Heart left ventricle (tissue), 13 donors: Measurements from ENCODE around the gene CYP21A2.
"Not testable (repeated sequence)": the region's sequence is repeated elsewhere in the genome, so short reads cannot be mapped to it uniquely, and the experiment has no call there.

Experiments used
- CTCF ChIP-seq, 12 donors: fragments of 200-600 bp; sonication (generic) in 4 of 12; IDR thresholded peaks; one replicate each; pipeline versions ENCODE4 v1.5.0 to v1.8.0; 2018 to 2022; ENCODE audit warnings: antibody characterized with exemption in 12 of 12, mild to moderate bottlenecking in 5 of 12
- POLR2A ChIP-seq, 2 donors: fragments of 450-650 bp; IDR thresholded peaks; one replicate each; pipeline ENCODE4 v1.6.1; 2017; ENCODE audit warnings: antibody characterized with exemption in 2 of 2, mild to moderate bottlenecking in 2 of 2, moderate library complexity in 2 of 2
- donor health status: ischemic (EF 13 %, LVEDD 7.1; RV severe dilation, severe dysfunction).
- donor health status: DM: no; HTN: yes; CAD: no.
- donor health status: DM: no; HTN: no; CAD: no.
- donor health status: ischemic (EF 25% LVEDD 6.9; RV normal size, moderate dysfunction).
- donor health status: ischemic (EF 25% LVEDD 5.7; RV mildly dilated, moderate dysfunction).
- donor health status: ischemic (EF 35%, LVEDD 5.7; RV mildly dilated, moderate dysfunction).
- donor health status: nonischemic (EF 11% LVEDD 7.7; RV severe dilation, severe dysfunction).
- donor health status: DM: yes; HTN: yes; CAD: no.
- donor health status: PGD.
- donor health status: ischemic (EF 29% LVEDD 5.4; RV normal size, mild dysfunction).
- donor health status: nonischemic (EF 23%, LVEDD 6.1; RV moderate dilation, normal function).

GRCh38 chr6:32049736-32050135 is 11.5 kb downstream of the CYP21A2 start:
- not testable (repeated sequence) for TF ChIP-seq CTCF, POLR2A (IDR thresholded peaks at IDR 0.05)
